ENCODE measurements around the gene MYO10. TPM values are rescaled to one million over a fixed set of nuclear protein-coding genes. Genes with fewer than 3 reads are reported as not detected.

MYO10 gene
- total RNA-seq, 2 experiments from 2014 or later = 0.03 to 1.7 TPM

DNA sequence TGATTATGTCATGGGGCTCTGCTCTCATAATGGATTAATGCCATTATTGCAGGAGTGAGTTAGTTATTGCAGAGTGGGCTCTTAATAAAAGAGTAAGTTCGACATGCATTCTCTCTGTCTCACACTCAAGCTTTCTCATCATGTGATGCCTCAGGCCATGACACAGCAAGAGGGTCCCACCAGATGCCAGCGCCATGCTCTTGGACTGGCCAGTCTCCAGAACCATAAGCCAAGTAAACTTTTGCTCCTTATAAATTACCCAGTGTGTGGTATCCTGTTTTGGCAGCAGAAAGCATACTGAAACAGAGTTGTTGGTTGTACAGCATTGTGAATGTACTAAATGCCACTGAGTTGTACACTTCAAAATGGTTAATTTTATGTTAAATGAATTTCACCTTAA lies 138.1 kb downstream of the MYO10 start:
- no peaks in the 10 kb centered on the region for H3K9me3 ChIP-seq (ENCODE audit: low read length)
- H3K36me3 ChIP-seq (ENCODE audit: insufficient read depth, low read length) = no peaks in the 10 kb centered on the region
- BruUV-seq (replicated peaks) = no TSS peak
- H3K27ac ChIP-seq (ENCODE audit: low read depth, low read length, poor library complexity, severe bottlenecking) = no peak overlapping the region
- TF ChIP-seq EZH2phosphoT487 (IDR thresholded peaks at IDR 0.05; ENCODE audit: borderline replicate concordance, low read depth, low read length) (no peak), CTCF (conservative IDR thresholded peaks at IDR 0.05; ENCODE audit: low read length) (no peak)
- no peaks in the 10 kb centered on the region for H3K4me1 ChIP-seq (ENCODE audit: insufficient read depth, low read length, poor library complexity, severe bottlenecking)
- H4K20me1 ChIP-seq (ENCODE audit: insufficient read depth, low read length) = no peaks in the 10 kb centered on the region
- ChIA-PET POLR2A (no interaction called here), CTCF (ENCODE audit: unreplicated experiment) (no interaction called here)
- H3K9me2 ChIP-seq (ENCODE audit: insufficient read depth, low read length) = no peaks in the 10 kb centered on the region
- no peaks in the 10 kb centered on the region for H3K79me2 ChIP-seq (ENCODE audit: insufficient read depth, low read depth, low read length)
- DNase-seq (ENCODE audit: low spot score) = no peak
- no peak overlapping the region for H2AFZ ChIP-seq (ENCODE audit: low read length)
- intact Hi-C loops (cut with micrococcal nuclease; ENCODE audit: unreplicated experiment) = no loop called here
- no peak overlapping the region for H3K4me2 ChIP-seq (ENCODE audit: low read length)
- no peak overlapping the region for H3K4me3 ChIP-seq (ENCODE audit: low read depth, low read length, poor library complexity, severe bottlenecking)

GRCh38 chr5:16794269-16794913 lies 141.7 kb downstream of the MYO10 start:
- Histone ChIP-seq H2AFZ (ENCODE audit: low read length) (no peak overlapping the region), H4K20me1 (ENCODE audit: insufficient read depth, low read length) (no peaks in the 10 kb centered on the region), H3K79me2 (ENCODE audit: insufficient read depth, low read depth, low read length) (no peaks in the 10 kb centered on the region), H3K27ac (ENCODE audit: low read depth, low read length, poor library complexity, severe bottlenecking) (no peak overlapping the region), H3K9me3 (ENCODE audit: low read length) (no peaks in the 10 kb centered on the region), H3K4me3 (ENCODE audit: low read depth, low read length, poor library complexity, severe bottlenecking) (no peak overlapping the region), H3K9me2 (ENCODE audit: insufficient read depth, low read length) (no peaks in the 10 kb centered on the region), H3K4me1 (ENCODE audit: insufficient read depth, low read length, poor library complexity, severe bottlenecking) (no peaks in the 10 kb centered on the region), H3K36me3 (ENCODE audit: insufficient read depth, low read length) (no peaks in the 10 kb centered on the region), H3K4me2 (ENCODE audit: low read length) (no peak overlapping the region)
- ChIA-PET POLR2A (interaction anchor here (0.5 to 0.7 kb wide), 5 partner anchors 24 to 1363 kb away, joined by 3 to 5 read pairs (median 3); no protein-coding TSS in a partner anchor), CTCF (ENCODE audit: unreplicated experiment) (no interaction called here)
- intact Hi-C loops (cut with micrococcal nuclease; ENCODE audit: unreplicated experiment) = no loop called here
- no peak for DNase-seq (ENCODE audit: low spot score)
- BruUV-seq (replicated peaks) = no TSS peak
- TF ChIP-seq EZH2phosphoT487 (IDR thresholded peaks at IDR 0.05; ENCODE audit: borderline replicate concordance, low read depth, low read length) = no peak
- no peak for TF ChIP-seq CTCF (conservative IDR thresholded peaks at IDR 0.05; ENCODE audit: low read length)

DNA sequence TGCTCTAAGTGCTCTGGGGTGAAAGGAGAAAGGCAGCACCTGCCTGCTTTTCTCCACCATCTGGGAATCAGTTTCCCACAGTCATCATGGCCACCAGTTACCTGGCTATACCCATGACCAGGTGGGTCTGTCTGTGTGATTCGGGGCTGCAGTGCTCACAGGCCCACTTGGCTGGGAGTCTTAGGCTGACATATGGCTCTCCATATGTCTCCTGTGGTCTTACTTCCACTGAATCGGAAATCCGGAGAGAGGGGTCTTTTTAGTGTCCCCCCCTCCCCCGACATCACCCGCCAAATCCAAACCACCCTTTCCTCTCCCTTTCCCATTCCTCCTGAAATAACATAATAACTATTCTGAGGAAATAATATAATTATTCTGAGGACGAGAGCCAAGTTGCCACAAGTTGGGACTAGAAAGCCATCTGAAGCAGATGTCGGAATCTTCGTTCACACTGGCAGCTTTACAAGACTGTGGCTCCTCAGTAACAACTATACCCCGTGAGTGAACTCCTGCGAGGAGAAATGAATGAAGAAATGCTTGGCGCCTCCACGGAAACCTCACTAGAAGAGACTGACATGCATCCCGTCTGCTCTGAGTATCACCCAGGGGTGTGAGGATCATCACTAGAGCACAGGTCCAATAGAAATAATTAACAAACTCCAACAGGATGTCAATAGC lies 143.4 kb downstream of the MYO10 start:
- no TSS peak for BruUV-seq (replicated peaks)
- H3K4me2 ChIP-seq (ENCODE audit: low read length) = no peak overlapping the region
- H3K9me3 ChIP-seq (ENCODE audit: low read length) = no peaks in the 10 kb centered on the region
- H3K4me1 ChIP-seq (ENCODE audit: insufficient read depth, low read length, poor library complexity, severe bottlenecking) = no peaks in the 10 kb centered on the region
- H3K79me2 ChIP-seq (ENCODE audit: insufficient read depth, low read depth, low read length) = no peaks in the 10 kb centered on the region
- TF ChIP-seq EZH2phosphoT487 (IDR thresholded peaks at IDR 0.05; ENCODE audit: borderline replicate concordance, low read depth, low read length) (no peak), CTCF (conservative IDR thresholded peaks at IDR 0.05; ENCODE audit: low read length) (no peak)
- H4K20me1 ChIP-seq (ENCODE audit: insufficient read depth, low read length) = no peaks in the 10 kb centered on the region
- H3K9me2 ChIP-seq (ENCODE audit: insufficient read depth, low read length) = no peaks in the 10 kb centered on the region
- no peak for DNase-seq (ENCODE audit: low spot score)
- H2AFZ ChIP-seq (ENCODE audit: low read length) = no peak overlapping the region
- ChIA-PET POLR2A (no interaction called here), CTCF (ENCODE audit: unreplicated experiment) (no interaction called here)
- H3K4me3 ChIP-seq (ENCODE audit: low read depth, low read length, poor library complexity, severe bottlenecking) = no peak overlapping the region
- no peaks in the 10 kb centered on the region for H3K36me3 ChIP-seq (ENCODE audit: insufficient read depth, low read length)
- intact Hi-C loops (cut with micrococcal nuclease; ENCODE audit: unreplicated experiment) = no loop called here
- H3K27ac ChIP-seq (ENCODE audit: low read depth, low read length, poor library complexity, severe bottlenecking) = no peak overlapping the region

Data from OCI-LY7 (cell line).